SK-N-MC (cell line): Measurements from ENCODE around the gene JAKMIP1.

Source experiments
- EZH2 ChIP-seq: fragments of 200-600 bp; sonication (generic); IDR thresholded peaks from one replicate; pipeline ENCODE4 v1.6.1; 2017; ENCODE audit warnings: antibody characterized with exemption
- FOXP2 ChIP-seq: optimal IDR thresholded peaks from 2 replicates; pipeline ENCODE3; 2011; ENCODE audit warnings: mild to moderate bottlenecking, moderate library complexity; ENCODE audit not compliant: insufficient read depth; ENCODE audit errors: extremely low read length, control extremely low read depth
- POLR2AphosphoS5 ChIP-seq: IDR thresholded peaks from 2 replicates; pipeline ENCODE4 v1.6.1; 2012; ENCODE audit warnings: mild to moderate bottlenecking, low read depth, low read length, borderline replicate concordance

- TF ChIP-seq POLR2AphosphoS5, result no peak
- TF ChIP-seq EZH2, result no peak
- TF ChIP-seq FOXP2, result no peak
Observed at GRCh38 chr4:6157926-6158325, 42.4 kb downstream of the JAKMIP1 start.
